IPS-15b (cell line): ENCODE results near the gene XG.
"Not testable (repeated sequence)": the region's sequence is repeated elsewhere in the genome, so short reads cannot be mapped to it uniquely, and the experiment has no call there.

Experiments used
- H3K27me3 ChIP-seq: one replicate; pipeline ENCODE4 v1.6.1; 2013; ENCODE audit warnings: low read length; ENCODE audit not compliant: control insufficient read depth, insufficient read depth
- H3K36me3 ChIP-seq: one replicate; pipeline ENCODE4 v1.6.1; 2013; ENCODE audit warnings: low read length; ENCODE audit not compliant: control insufficient read depth, insufficient read depth
- H3K4me1 ChIP-seq: one replicate; pipeline ENCODE4 v1.6.1; 2013; ENCODE audit warnings: mild to moderate bottlenecking, low read length; ENCODE audit not compliant: control insufficient read depth, insufficient read depth
- H3K4me3 ChIP-seq: one replicate; pipeline ENCODE4 v1.5.1; 2013; ENCODE audit warnings: low read depth, low read length
- H3K9ac ChIP-seq: one replicate; pipeline ENCODE4 v1.6.1; 2013; ENCODE audit warnings: low read depth, mild to moderate bottlenecking, low read length
- H3K9me3 ChIP-seq: one replicate; pipeline ENCODE4 v1.6.1; 2013; ENCODE audit warnings: mild to moderate bottlenecking, low read length; ENCODE audit not compliant: control insufficient read depth, insufficient read depth

The XG gene

GRCh38 chrX:2784026-2784425 is 32.2 kb downstream of the XG start:
- H3K36me3 ChIP-seq, result no peaks in the 10 kb centered on the region
- H3K27me3 ChIP-seq, result no peaks in the 10 kb centered on the region
- H3K9ac ChIP-seq, result no peak overlapping the region
- no peak overlapping the region for H3K4me3 ChIP-seq
- no peaks in the 10 kb centered on the region for H3K9me3 ChIP-seq
- peaks cover 31% of the 10 kb centered on the region for H3K4me1 ChIP-seq

GRCh38 chrX:2785538-2785937 is 33.7 kb downstream of the XG start:
- Histone ChIP-seq H3K27me3 (no peaks in the 10 kb centered on the region), H3K9me3 (no peaks in the 10 kb centered on the region), H3K4me3 (no peak overlapping the region)

GRCh38 chrX:2788980-2789379 is 37.1 kb downstream of the XG start:
- no peak overlapping the region for H3K4me3 ChIP-seq
- H3K9me3 ChIP-seq, result no peaks in the 10 kb centered on the region

More at GRCh38 chrX:2785538-2785937, 33.7 kb downstream of the XG start:
- no peak overlapping the region for H3K9ac ChIP-seq
- H3K36me3 ChIP-seq, result no peaks in the 10 kb centered on the region
- peaks cover 28% of the 10 kb centered on the region for H3K4me1 ChIP-seq

GRCh38 chrX:2789569-2789968 is 37.7 kb downstream of the XG start:
- no peaks in the 10 kb centered on the region for H3K27me3 ChIP-seq
- H3K9me3 ChIP-seq, result no peaks in the 10 kb centered on the region
- no peak overlapping the region for H3K9ac ChIP-seq
- H3K36me3 ChIP-seq, result no peaks in the 10 kb centered on the region
- peaks cover 11% of the 10 kb centered on the region for H3K4me1 ChIP-seq
- no peak overlapping the region for H3K4me3 ChIP-seq

More at GRCh38 chrX:2788980-2789379, 37.1 kb downstream of the XG start:
- no peaks in the 10 kb centered on the region for H3K36me3 ChIP-seq
- no peaks in the 10 kb centered on the region for H3K27me3 ChIP-seq
- no peak overlapping the region for H3K9ac ChIP-seq
- peaks cover 11% of the 10 kb centered on the region for H3K4me1 ChIP-seq

GRCh38 chrX:2793752-2794151 is 41.9 kb downstream of the XG start:
- Histone ChIP-seq H3K9me3 (no peaks in the 10 kb centered on the region), H3K36me3 (no peaks in the 10 kb centered on the region), H3K9ac (no peak overlapping the region), H3K4me1 (peaks cover 6% of the 10 kb centered on the region), H3K27me3 (no peaks in the 10 kb centered on the region), H3K4me3 (no peak overlapping the region)

- no peaks in the 10 kb centered on the region for H3K36me3 ChIP-seq
- H3K4me1 ChIP-seq, result peaks cover 10% of the 10 kb centered on the region
- H3K4me3 ChIP-seq, result no peak overlapping the region
- H3K9me3 ChIP-seq, result no peaks in the 10 kb centered on the region
- no peak overlapping the region for H3K9ac ChIP-seq
- H3K27me3 ChIP-seq, result no peaks in the 10 kb centered on the region
These were observed 42.5 kb downstream of the XG start for GRCh38 chrX:2794336-2794735.

GRCh38 chrX:2796808-2797207 is 45.0 kb downstream of the XG start:
- not testable (repeated sequence) for H3K9ac ChIP-seq, H3K4me3 ChIP-seq, H3K27me3 ChIP-seq, H3K9me3 ChIP-seq, H3K36me3 ChIP-seq
- peaks cover 20% of the 10 kb centered on the region for H3K4me1 ChIP-seq

GRCh38 chrX:2799369-2799768 is 47.5 kb downstream of the XG start:
- H3K9ac ChIP-seq, result no peak overlapping the region

GRCh38 chrX:2799980-2800379 is 48.1 kb downstream of the XG start:
- peaks cover 25% of the 10 kb centered on the region for H3K4me1 ChIP-seq
- H3K36me3 ChIP-seq, H3K27me3 ChIP-seq, H3K9me3 ChIP-seq: not testable (repeated sequence)
- peak overlapping the region; percentile 79 for H3K4me3 ChIP-seq
- peak overlapping the region; percentile 32 for H3K9ac ChIP-seq

More at GRCh38 chrX:2799369-2799768, 47.5 kb downstream of the XG start:
- H3K9me3 ChIP-seq, result no peaks in the 10 kb centered on the region
- no peaks in the 10 kb centered on the region for H3K27me3 ChIP-seq
- H3K36me3 ChIP-seq, result no peaks in the 10 kb centered on the region
- peaks cover 22% of the 10 kb centered on the region for H3K4me1 ChIP-seq
- H3K4me3 ChIP-seq, result no peak overlapping the region

GRCh38 chrX:2801223-2801622 is 49.4 kb downstream of the XG start:
- H3K4me1 ChIP-seq, result peaks cover 28% of the 10 kb centered on the region
- H3K27me3 ChIP-seq, result no peaks in the 10 kb centered on the region
- H3K9ac ChIP-seq, result peak overlapping the region; percentile 32
- H3K4me3 ChIP-seq, result peak overlapping the region; percentile 79
- no peaks in the 10 kb centered on the region for H3K36me3 ChIP-seq
- H3K9me3 ChIP-seq, result no peaks in the 10 kb centered on the region

- H3K4me3 ChIP-seq, H3K9ac ChIP-seq, H3K27me3 ChIP-seq, H3K9me3 ChIP-seq, H3K36me3 ChIP-seq: not testable (repeated sequence)
- H3K4me1 ChIP-seq, result peaks cover 31% of the 10 kb centered on the region
These were observed 50.7 kb downstream of the XG start for GRCh38 chrX:2802376-2803090.

GRCh38 chrX:2803486-2803885 is 51.6 kb downstream of the XG start:
- not testable (repeated sequence) for H3K9me3 ChIP-seq, H3K9ac ChIP-seq, H3K27me3 ChIP-seq, H3K36me3 ChIP-seq, H3K4me3 ChIP-seq
- peaks cover 31% of the 10 kb centered on the region for H3K4me1 ChIP-seq
